ENCODE measurements around the gene BARHL1. TPM values are rescaled to one million over a fixed set of nuclear protein-coding genes. Genes with fewer than 3 reads are reported as not detected.
A peak's percentile ranks its signal among the peaks of the same experiment; 100 is the strongest.
"Not testable (repeated sequence)": the region's sequence is repeated elsewhere in the genome, so short reads cannot be mapped to it uniquely, and the experiment has no call there.

Gene BARHL1
- total RNA-seq, 1 experiment from 2014 or later, result not detected

GRCh38 chr9:132556714-132557113 is 25.7 kb upstream of the BARHL1 start:
- no peak for DNase-seq (ENCODE audit: low read depth)

GRCh38 chr9:132557159-132557558 is 25.2 kb upstream of the BARHL1 start:
- DNase-seq (ENCODE audit: low read depth), result no peak

- DNase-seq (ENCODE audit: low read depth), result no peak
Measured at GRCh38 chr9:132559711-132560110, 22.7 kb upstream of the BARHL1 start.

- DNase-seq (ENCODE audit: low read depth), result no peak
Measured at GRCh38 chr9:132560616-132561202, 21.7 kb upstream of the BARHL1 start.

GRCh38 chr9:132562306-132562573 is 20.2 kb upstream of the BARHL1 start:
- DNase-seq (ENCODE audit: low read depth), result no peak

GRCh38 chr9:132564526-132564925 is 17.9 kb upstream of the BARHL1 start:
- no peak for DNase-seq (ENCODE audit: low read depth)

- DNase-seq (ENCODE audit: low read depth), result not testable (repeated sequence)
Measured at GRCh38 chr9:132568787-132569186, 13.6 kb upstream of the BARHL1 start.

- no peak for DNase-seq (ENCODE audit: low read depth)
Measured at GRCh38 chr9:132571806-132572600, 10.4 kb upstream of the BARHL1 start.

- peak; percentile 37 for DNase-seq (ENCODE audit: low read depth)
Measured at GRCh38 chr9:132572921-132573320, 9.5 kb upstream of the BARHL1 start.

GRCh38 chr9:132575005-132575609 is 7.3 kb upstream of the BARHL1 start:
- DNase-seq (ENCODE audit: low read depth), result peak; percentile 89

- no peak for DNase-seq (ENCODE audit: low read depth)
Measured at GRCh38 chr9:132575811-132576210, 6.6 kb upstream of the BARHL1 start.

- peak; percentile 29 for DNase-seq (ENCODE audit: low read depth)
Measured at GRCh38 chr9:132577119-132577518, 5.3 kb upstream of the BARHL1 start.

GRCh38 chr9:132578367-132578932 is 4.0 kb upstream of the BARHL1 start:
- DNase-seq (ENCODE audit: low read depth), result no peak

- DNase-seq (ENCODE audit: low read depth), result no peak
Measured at GRCh38 chr9:132579427-132579798, 3.0 kb upstream of the BARHL1 start.

GRCh38 chr9:132582786-132583583 is 579 bp downstream of the BARHL1 start:
- no peak for DNase-seq (ENCODE audit: low read depth)

GRCh38 chr9:132583584-132584304 is 1.3 kb downstream of the BARHL1 start:
- DNase-seq (ENCODE audit: low read depth), result peak; percentile 71

- DNase-seq (ENCODE audit: low read depth), result peak; percentile 79
Measured at GRCh38 chr9:132584601-132585560, 2.5 kb downstream of the BARHL1 start.

- peak; percentile 29 for DNase-seq (ENCODE audit: low read depth)
Measured at GRCh38 chr9:132585954-132586829, 3.8 kb downstream of the BARHL1 start.
